Uterine smooth muscle cell (primary cell): ENCODE data around the gene LRRC37B. TPM values are rescaled to one million over a fixed set of nuclear protein-coding genes. Genes with fewer than 3 reads are reported as not detected.

Experiments
- total RNA-seq: library from RNA; depleted of rRNA; stranded (reverse); fragments of >200 nt; gene quantifications from 2 replicates; pipeline ENCODE4 v1.2.3, GENCODE V29; 2014

The LRRC37B gene
- 12.3 and 18.5 TPM in 2 replicates for total RNA-seq

GRCh38 chr17:32006957-32007462, at the start of gene LRRC37B:
LRRC37B (plus strand) TSS chr17:32007383; CDS start chr17:32021393, 14,010 bp downstream.

Other genes with a start within 250 kb of the LRRC37B start
- 102 and 141 TPM in 2 replicates for gene COPRS, start 148.1 kb upstream of the LRRC37B start, total RNA-seq
- gene UTP6, start 105.7 kb upstream of the LRRC37B start, total RNA-seq: 46.1 and 49.5 TPM in 2 replicates
- 26.5 and 34.9 TPM in 2 replicates for gene SUZ12, start 70.4 kb upstream of the LRRC37B start, total RNA-seq
- 45.6 and 49.4 TPM in 2 replicates for gene RHOT1, start 135.1 kb downstream of the LRRC37B start, total RNA-seq